DMS153 (cell line): ENCODE data around the gene TSPAN6.
A peak's percentile ranks its signal among the peaks of the same experiment; 100 is the strongest.

Source experiments
- DNase-seq: peaks from one replicate; lab custom pipeline; 2025; lab: John Stamatoyannopoulos, UW

The TSPAN6 gene

DNA sequence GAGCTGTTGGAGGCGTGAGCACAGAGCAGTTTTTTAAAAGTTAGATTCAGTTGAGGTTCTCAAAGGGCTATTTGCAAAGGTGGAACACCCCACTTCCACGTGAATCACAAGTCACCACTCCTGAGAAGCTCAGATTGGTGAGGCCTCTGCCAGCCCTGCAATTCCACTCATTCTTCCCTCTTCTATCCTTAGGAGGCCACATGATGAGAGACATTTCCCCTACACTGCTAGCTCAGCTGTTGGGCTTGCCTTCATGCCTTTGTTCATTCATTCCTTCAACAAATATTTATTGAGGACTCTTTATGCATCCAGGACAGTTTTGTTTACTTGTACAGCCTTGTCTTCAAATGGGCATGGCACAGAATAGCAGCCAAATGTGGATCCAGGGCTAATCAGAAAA, 11.1 kb upstream of the TSPAN6 start:
- peak; percentile 24 for DNase-seq

- DNase-seq = no peak
Measured at GRCh38 chrX:100647095-100647494, 10.5 kb upstream of the TSPAN6 start.

DNA sequence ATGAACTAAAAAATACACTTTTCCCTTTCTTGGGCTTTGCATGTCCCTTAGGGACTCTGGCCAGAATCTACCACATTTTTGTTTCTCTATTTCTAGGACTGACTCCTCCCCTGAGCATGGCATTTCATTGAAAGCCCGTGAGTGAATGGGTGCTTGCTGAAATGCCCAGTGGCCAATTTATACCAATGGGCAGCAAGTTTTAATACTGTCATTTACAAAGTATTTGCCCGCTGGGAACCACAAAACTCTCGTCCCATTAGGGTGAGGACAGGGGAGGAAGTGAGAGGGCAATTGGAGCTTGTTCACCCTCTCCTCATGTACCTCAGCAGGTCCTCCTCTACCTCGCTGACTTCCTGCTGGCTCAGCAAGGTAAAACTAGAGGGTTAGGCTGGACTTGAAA, 8.5 kb upstream of the TSPAN6 start:
- DNase-seq = no peak

DNA sequence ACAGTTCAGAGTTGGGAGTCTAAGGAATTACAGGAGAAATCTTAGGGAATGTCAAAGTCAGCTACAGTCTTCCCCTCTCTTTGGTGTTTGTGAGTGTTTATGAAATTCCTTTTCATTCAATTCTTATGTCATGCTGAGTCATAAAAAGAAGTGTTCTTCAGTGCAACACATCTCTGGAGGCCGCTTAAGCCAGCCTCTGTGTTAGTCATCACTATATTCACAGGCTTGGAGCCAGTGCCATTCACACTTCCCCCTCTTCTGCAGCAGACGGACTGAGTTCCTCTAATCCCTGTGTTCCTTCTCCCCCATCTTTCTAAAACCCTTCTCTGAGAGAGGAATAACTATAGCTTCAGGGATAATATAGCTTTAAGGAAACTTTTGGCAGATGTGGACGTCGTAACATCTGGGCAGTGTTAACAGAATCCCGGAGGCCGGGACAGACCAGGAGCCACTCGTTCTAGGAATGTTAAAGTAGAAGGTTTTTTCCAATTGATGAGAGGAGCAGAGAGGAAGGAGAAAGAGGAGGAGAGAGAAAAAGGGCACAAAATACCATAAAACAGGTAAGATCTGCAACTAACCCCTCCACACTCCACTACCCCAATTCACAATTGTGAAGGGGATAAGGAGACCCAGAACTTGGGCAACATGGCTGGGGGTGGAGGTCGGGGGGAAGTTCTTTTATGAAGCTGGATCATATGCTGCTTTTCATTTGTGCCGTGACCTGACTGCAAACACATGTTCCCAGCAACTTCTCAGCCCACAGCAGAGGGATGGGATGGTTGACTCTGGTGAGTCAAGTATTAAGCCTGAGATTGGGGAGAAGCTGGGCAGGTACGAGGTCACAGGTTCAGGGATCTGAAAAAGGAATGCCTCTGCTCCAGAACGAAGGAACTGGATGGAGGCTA, 7.6 kb upstream of the TSPAN6 start, which contains the start of gene SRPX2:
TSS of gene SRPX2 (plus strand) at position 244 of the 905 bp plus-strand sequence. CDS start 2,124 bp downstream, outside the sequence.
- no peak for DNase-seq

DNA sequence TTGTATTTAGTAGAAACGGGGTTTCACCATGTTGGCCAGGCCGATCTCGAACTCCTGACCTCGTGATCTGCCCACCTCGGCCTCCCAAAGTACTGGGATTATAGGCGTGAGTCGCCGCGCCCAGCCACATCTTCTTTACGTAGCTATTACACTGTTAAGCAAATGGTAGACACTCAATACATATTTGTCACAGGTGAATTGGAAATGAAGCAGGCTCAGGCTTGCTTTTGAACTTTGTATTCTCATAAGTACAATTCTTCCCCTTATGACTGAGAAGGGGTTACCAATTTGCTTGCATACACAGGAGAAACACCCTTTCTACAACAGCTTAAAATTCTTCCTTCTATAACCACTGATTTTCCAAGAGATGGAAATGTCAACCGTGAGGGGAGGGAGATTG, 6.6 kb upstream of the TSPAN6 start:
- no peak for DNase-seq

GRCh38 chrX:100642290-100642689, 5.7 kb upstream of the TSPAN6 start:
- no peak for DNase-seq

GRCh38 chrX:100635989-100636320, 651 bp downstream of the TSPAN6 start:
- no peak for DNase-seq

DNA sequence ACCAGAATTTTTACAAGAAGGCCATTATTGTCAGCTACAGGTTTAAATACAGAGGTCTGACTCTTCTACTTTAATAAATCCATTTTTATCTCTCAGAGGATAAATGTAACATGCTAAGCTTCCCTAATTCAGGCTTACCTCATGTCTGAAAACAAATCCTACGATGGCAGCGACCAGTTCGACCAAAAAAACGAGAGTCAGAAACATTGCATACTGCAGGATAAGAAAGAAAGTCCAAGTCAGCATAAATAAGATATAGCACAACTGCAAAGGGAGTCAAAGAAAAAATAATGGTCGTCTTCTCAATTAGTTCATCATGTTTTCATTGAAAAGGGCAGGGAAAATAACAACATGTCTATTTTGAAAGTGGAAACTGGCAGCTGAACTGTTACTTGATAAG, 1.6 kb downstream of the TSPAN6 start:
- no peak for DNase-seq

- DNase-seq = no peak
Measured at GRCh38 chrX:100625985-100626491, 10.6 kb downstream of the TSPAN6 start.

DNA sequence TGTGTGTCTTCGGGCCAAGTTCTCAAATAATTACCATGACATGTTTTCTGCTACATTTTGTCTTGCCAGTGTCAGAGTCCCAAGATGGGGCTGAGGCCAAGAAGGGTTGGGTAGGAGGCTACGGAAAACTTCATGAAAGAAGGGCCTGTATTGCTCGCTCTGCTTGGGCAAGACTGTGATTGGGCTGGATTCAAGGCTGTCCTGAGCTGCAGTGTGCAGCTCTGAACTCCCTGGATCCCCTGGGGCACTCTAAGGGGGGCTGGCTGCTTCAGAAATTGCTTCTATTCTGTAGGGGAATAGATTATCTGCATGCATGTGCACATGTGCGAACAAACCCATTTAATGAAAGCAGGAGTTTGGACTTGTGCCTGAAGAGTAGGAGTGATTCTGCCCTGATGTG, 13.6 kb downstream of the TSPAN6 start:
- no peak for DNase-seq

- DNase-seq = no peak
Measured at GRCh38 chrX:100615005-100615404, 21.6 kb downstream of the TSPAN6 start.

GRCh38 chrX:100611951-100612350, 24.7 kb downstream of the TSPAN6 start:
- no peak for DNase-seq

DNA sequence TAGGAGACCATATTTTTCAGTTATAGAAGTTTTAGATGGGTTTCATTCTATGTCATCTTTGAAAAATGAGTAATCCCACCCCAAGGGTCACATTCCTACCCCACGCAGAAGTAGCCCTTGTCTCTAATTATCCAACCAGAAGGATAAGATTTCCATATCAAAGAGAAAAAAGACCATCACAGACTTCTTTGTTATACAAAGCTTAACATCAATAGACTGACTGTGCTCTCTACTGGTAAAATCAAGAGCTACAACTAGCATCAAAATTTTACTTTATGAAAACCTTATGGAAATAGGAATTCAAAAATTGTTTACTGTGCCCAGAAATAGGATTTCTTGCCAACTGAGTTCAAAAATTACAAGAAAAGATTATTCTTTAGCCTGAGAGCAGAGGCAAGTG, 27.0 kb downstream of the TSPAN6 start:
- no peak for DNase-seq

DNA sequence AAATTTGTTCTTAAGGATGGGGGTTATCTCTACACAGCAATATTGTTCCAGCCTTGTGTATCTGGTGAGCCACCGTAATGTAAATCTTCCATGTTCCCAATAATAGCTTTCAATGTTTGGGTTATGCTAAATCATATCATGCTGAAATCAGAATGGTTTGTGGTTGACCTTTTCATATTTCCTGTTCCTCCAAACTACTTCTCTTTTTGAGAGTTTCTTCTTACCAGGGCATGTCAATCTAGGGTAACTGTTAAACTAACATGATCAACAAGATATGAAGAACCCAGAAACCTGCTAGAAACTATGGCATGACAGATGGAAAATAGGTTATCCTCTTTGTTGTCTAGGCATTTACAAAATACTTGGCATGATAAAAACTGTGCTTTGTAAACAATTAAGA, 29.9 kb downstream of the TSPAN6 start:
- DNase-seq = no peak

DNA sequence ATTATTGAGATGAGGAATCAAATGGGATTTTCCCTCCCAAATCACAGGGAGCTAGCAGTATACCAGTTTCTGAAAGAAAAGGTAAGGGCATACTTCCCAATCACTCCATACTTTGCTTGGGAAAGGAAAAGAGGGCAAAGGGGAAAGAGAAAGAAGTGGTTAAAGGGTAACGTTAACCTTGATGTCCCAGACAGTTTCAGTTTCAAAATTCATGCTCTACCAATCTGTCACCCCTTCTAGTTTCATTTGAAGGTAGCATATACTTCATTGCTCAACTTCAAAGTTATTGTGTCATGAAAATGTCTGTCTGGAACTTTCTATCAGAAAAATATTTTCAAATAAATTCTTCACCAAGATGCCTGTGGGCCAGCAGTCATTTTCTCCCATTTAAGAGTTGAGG, 35.8 kb downstream of the TSPAN6 start:
- DNase-seq = no peak

DNA sequence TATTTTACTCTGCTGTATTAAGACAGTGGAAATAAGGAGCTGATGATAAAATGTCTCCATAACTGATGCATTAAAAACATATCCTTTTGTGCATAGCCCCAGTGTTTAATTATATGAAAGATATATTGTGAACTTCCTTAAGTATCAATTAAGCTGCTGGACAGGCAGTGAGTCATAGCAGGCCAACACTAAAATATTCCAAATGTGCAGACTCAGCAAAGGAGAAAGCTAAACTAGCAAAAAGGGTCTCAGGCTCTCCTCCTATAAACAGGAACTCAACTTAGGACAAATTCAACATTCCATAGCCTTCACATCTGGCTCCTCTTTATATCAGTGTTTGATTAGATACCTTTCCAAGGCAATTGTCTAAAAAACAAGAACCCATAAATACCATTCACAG, 36.3 kb downstream of the TSPAN6 start:
- DNase-seq = no peak

- DNase-seq = no peak
Measured at GRCh38 chrX:100599456-100599855, 37.1 kb downstream of the TSPAN6 start.

DNA sequence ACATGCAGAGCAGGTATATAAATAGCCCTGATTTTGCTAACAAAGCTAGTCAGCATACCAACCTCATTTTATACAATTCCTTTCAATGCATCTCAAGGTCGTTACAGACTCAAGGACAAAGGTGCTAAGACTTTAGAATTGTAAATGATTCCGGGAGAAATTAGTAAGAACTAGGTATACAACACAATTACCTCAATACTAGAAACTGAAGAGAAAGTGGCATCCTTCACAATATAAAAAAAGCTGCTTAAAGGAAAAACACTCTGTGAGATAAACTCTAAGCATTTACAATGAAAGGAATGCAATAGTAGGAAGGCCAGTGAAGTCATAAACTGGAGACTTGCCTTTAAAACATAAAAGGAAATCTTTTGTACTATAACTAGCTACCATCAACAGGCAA, 40.0 kb downstream of the TSPAN6 start:
- DNase-seq = no peak

DNA sequence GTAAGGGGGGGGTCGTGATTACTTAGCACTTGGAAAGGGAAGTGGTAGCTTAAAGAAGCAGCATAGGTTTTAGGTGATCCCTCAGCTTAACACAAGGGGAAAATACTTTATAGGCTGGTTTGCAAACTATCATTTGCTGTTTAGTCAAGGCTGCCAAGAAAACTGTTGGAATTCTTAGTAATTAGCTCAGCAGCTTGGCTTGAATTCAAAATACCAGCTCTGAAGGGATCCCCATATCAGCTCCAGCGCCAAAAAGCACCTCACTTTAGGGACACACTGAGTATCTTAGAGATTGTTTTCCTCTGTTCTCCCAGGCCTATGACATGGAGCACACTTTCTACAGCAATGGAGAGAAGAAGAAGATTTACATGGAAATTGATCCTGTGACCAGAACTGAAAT, 43.0 kb downstream of the TSPAN6 start:
- DNase-seq = no peak

GRCh38 chrX:100593126-100593525, 43.5 kb downstream of the TSPAN6 start:
- no peak for DNase-seq

- DNase-seq = no peak
Measured at GRCh38 chrX:100591256-100592051, 45.2 kb downstream of the TSPAN6 start.

GRCh38 chrX:100587861-100588260, 48.7 kb downstream of the TSPAN6 start:
- no peak for DNase-seq

- DNase-seq = no peak
Measured at GRCh38 chrX:100586747-100587146, 49.9 kb downstream of the TSPAN6 start.
